Naive thymus-derived CD4-positive, alpha-beta T cell (primary cell): ENCODE results near the gene ATP8B1. TPM values are rescaled to one million over a fixed set of nuclear protein-coding genes. Genes with fewer than 3 reads are reported as not detected.
"Not testable (repeated sequence)": the region's sequence is repeated elsewhere in the genome, so short reads cannot be mapped to it uniquely, and the experiment has no call there.

Experiments
- ATAC-seq: fragments of 150-1000 bp; cut with Tn5 transposase; 2 replicates; pipeline ENCODE4 v1.10.0; 2021; ENCODE audit warnings: mild to moderate bottlenecking, moderate library complexity
- CTCF ChIA-PET: fragments of 350-600 bp; sonication (Branson Sonifier 250); formaldehyde crosslinking; loops from one replicate; lab custom pipeline; 2021; ENCODE audit warnings: antibody characterized with exemption; lab: Charles Lee
- POLR2A ChIA-PET: fragments of 350-600 bp; sonication (Branson Sonifier 250); formaldehyde crosslinking; loops from one replicate; lab custom pipeline; 2021; ENCODE audit warnings: antibody characterized with exemption, inconsistent platforms; lab: Charles Lee
- DNase-seq, 9 donors: peaks; one replicate each; pipeline versions ENCODE4 v3.0.0 to v3.0.0-alpha.2; 2020 to 2022; ENCODE audit warnings: mixed read lengths in 1 of 9
- H3K27ac ChIP-seq: one replicate; pipeline ENCODE4 v1.7.0; 2013; ENCODE audit warnings: mild to moderate bottlenecking, low read depth, low read length, moderate library complexity
- H3K27me3 ChIP-seq, 2 donors: one replicate each; pipeline ENCODE4 v1.7.0; 2013; ENCODE audit warnings: low read length in 2 of 2, mild to moderate bottlenecking in 2 of 2, moderate library complexity in 2 of 2; ENCODE audit not compliant: control insufficient read depth in 2 of 2, insufficient read depth in 2 of 2
- H3K36me3 ChIP-seq, 3 experiments: 1 replicate in 2 of 3; 2 replicates in 1 of 3; pipeline ENCODE4 v1.7.0; 2013; ENCODE audit warnings: low read length in 3 of 3, mild to moderate bottlenecking in 3 of 3, moderate library complexity in 1 of 3; ENCODE audit not compliant: insufficient read depth in 3 of 3, control insufficient read depth in 2 of 3
- H3K4me1 ChIP-seq, 2 donors: one replicate each; pipeline ENCODE4 v1.7.0; 2013; ENCODE audit warnings: low read length in 2 of 2, mild to moderate bottlenecking in 2 of 2, moderate library complexity in 1 of 2; ENCODE audit not compliant: control insufficient read depth in 2 of 2, insufficient read depth in 2 of 2
- H3K4me3 ChIP-seq: 2 replicates; pipeline ENCODE4 v1.7.0; 2013; ENCODE audit warnings: mild to moderate bottlenecking, low read length
- H3K9me3 ChIP-seq, 3 experiments: 1 replicate in 2 of 3; 2 replicates in 1 of 3; pipeline ENCODE4 v1.7.0; 2013; ENCODE audit warnings: low read length in 3 of 3; ENCODE audit not compliant: control insufficient read depth in 2 of 3
- H3K27ac Mint-ChIP-seq, 9 donors: one replicate each; pipeline ENCODE4 v1.8.0; 2020 to 2022; ENCODE audit warnings: mixed read lengths in 9 of 9, mild to moderate bottlenecking in 8 of 9, moderate library complexity in 5 of 9, inconsistent platforms in 2 of 9
- H3K27me3 Mint-ChIP-seq, 5 donors: one replicate each; pipeline ENCODE4 v1.8.0; 2021 to 2022; ENCODE audit warnings: mixed read lengths in 5 of 5, mild to moderate bottlenecking in 1 of 5
- H3K36me3 Mint-ChIP-seq, 5 donors: one replicate each; pipeline ENCODE4 v1.8.0; 2020 to 2022; ENCODE audit warnings: mixed read lengths in 5 of 5, mild to moderate bottlenecking in 3 of 5, inconsistent platforms in 1 of 5
- H3K4me1 Mint-ChIP-seq, 7 donors: one replicate each; pipeline ENCODE4 v1.8.0; 2020 to 2022; ENCODE audit warnings: mixed read lengths in 7 of 7, mild to moderate bottlenecking in 3 of 7, inconsistent platforms in 1 of 7
- H3K4me3 Mint-ChIP-seq, 10 donors: one replicate each; pipeline ENCODE4 v1.8.0; 2020 to 2022; ENCODE audit warnings: mild to moderate bottlenecking in 10 of 10, mixed read lengths in 10 of 10, moderate library complexity in 6 of 10, inconsistent platforms in 2 of 10
- H3K9me3 Mint-ChIP-seq, 11 donors: one replicate each; pipeline ENCODE4 v1.8.0; 2020 to 2022; ENCODE audit warnings: mixed read lengths in 11 of 11, mild to moderate bottlenecking in 4 of 11, inconsistent platforms in 1 of 11, moderate library complexity in 1 of 11
- intact Hi-C, 2 donors: fragments of 100-400 bp; cut with micrococcal nuclease; formaldehyde crosslinking; loops; one replicate each; pipeline ENCODE4 v1.15.1; 2023
- polyA plus RNA-seq, 2 donors: library from polyadenylated mRNA; unstranded; fragments of 300-500 nt; fragmentation: Illumina TruSeq; gene quantifications; one replicate each; pipeline ENCODE4 v1.2.3, GENCODE V29; 2021
- total RNA-seq, 6 experiments: library from RNA in 5 of 6; stranded (reverse) in 5 of 6; gene quantifications; 1 replicate in 5 of 6; 2 replicates in 1 of 6; pipeline ENCODE4 v1.2.3 and lab custom pipeline; 2021 to 2026

Gene ATP8B1
- total and polyA plus RNA-seq, 7 experiments from 2014 or later: not detected

DNA sequence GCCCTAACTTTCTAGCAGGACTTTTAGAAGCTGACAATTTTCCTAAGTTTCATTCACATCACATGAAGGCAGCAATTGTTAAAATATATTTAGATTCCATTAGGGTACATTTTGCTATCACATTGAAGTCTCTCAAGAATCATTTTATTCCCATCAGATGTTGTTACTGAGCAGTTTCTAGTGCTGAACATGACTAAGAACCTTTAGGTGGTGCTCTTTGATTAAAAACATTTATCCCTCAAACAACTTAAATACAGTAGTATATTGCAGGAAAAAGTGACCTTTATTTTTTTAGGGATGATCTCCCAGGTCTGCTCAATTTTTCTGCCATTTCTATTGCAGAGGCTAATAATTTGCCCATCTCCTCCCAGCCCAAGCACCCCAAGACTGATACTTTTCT lies 158.6 kb downstream of the ATP8B1 start:
- ATAC-seq (no peak), DNase-seq (no peak)
- no peaks in the 10 kb centered on the region for H3K27me3 Mint-ChIP-seq
- H3K4me3 Mint-ChIP-seq: peak overlapping the region in 1 of 10 donors; percentile 47
- H3K9me3 ChIP-seq: no peaks in the 10 kb centered on the region
- CTCF ChIA-PET: no interaction called here
- POLR2A ChIA-PET: interaction anchor here (0.6 kb wide), 1 partner anchor 16 kb away, joined by 4 read pairs; no protein-coding TSS in a partner anchor
- no peak overlapping the region for H3K4me3 ChIP-seq
- intact Hi-C loops: no loop called here
- peaks cover 0 to 4% (median 0%) of the 10 kb centered on the region in 3 experiments for H3K36me3 ChIP-seq
- peaks cover 3 to 35% (median 28%) of the 10 kb centered on the region in 7 donors for H3K4me1 Mint-ChIP-seq
- peak overlapping the region in 2 of 9 donors; percentile 47 to 59 for H3K27ac Mint-ChIP-seq
- no peaks in the 10 kb centered on the region for H3K4me1 ChIP-seq
- no peaks in the 10 kb centered on the region for H3K27me3 ChIP-seq
- H3K9me3 Mint-ChIP-seq: peaks cover 0 to 5% (median 0%) of the 10 kb centered on the region in 11 donors
- no peak overlapping the region for H3K27ac ChIP-seq
- peaks cover 4 to 45% (median 25%) of the 10 kb centered on the region in 5 donors for H3K36me3 Mint-ChIP-seq

DNA sequence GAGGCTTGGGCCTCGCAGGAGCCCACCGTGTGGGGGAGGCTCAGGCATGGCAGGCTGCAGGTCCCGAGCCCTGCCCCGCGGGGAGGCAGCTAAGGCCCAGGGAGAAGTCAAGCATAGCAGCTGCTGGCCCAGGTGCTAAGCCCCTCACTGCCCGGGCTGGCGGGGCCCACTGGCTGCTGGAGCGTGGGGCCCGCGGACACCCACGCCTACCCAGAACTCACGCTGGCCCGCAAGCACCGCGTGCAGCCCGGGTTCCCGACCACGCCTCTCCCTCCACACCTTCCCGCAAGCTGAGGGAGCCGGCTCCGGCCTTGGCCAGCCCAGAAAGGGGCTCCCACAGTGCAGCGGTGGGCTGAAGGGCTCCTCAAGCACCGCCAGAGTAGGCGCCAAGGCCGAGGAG lies 159.4 kb downstream of the ATP8B1 start:
- CTCF ChIA-PET: not testable (repeated sequence)

GRCh38 chr18:57642462-57642861 lies 160.7 kb downstream of the ATP8B1 start:
- H3K4me1 ChIP-seq, ATAC-seq, DNase-seq, H3K27me3 ChIP-seq, H3K9me3 Mint-ChIP-seq, H3K4me3 Mint-ChIP-seq, intact Hi-C loops, H3K4me3 ChIP-seq, H3K27me3 Mint-ChIP-seq, CTCF ChIA-PET, H3K27ac Mint-ChIP-seq, H3K9me3 ChIP-seq, H3K36me3 ChIP-seq, H3K27ac ChIP-seq: not testable (repeated sequence)
- Mint-ChIP-seq H3K4me1 (peaks cover 3 to 33% (median 27%) of the 10 kb centered on the region in 7 donors), H3K36me3 (peaks cover 4 to 43% (median 29%) of the 10 kb centered on the region in 5 donors)
- POLR2A ChIA-PET: interaction anchor here (1.6 kb wide), 1 partner anchor 14 kb away, joined by 3 read pairs; no protein-coding TSS in a partner anchor

More for the DNA sequence above, 159.4 kb downstream of the ATP8B1 start:
- H3K27me3 ChIP-seq, H3K4me3 ChIP-seq, H3K27me3 Mint-ChIP-seq, H3K4me3 Mint-ChIP-seq, H3K36me3 ChIP-seq, H3K27ac Mint-ChIP-seq, H3K27ac ChIP-seq, H3K9me3 ChIP-seq, intact Hi-C loops, ATAC-seq, DNase-seq, H3K4me1 ChIP-seq, H3K9me3 Mint-ChIP-seq: not testable (repeated sequence)
- POLR2A ChIA-PET: interaction anchor here (0.7 to 1.6 kb wide), 2 partner anchors 15 to 402 kb away, joined by 3 read pairs; no protein-coding TSS in a partner anchor
- H3K36me3 Mint-ChIP-seq: peaks cover 4 to 39% (median 26%) of the 10 kb centered on the region in 5 donors
- H3K4me1 Mint-ChIP-seq: peaks cover 3 to 30% (median 27%) of the 10 kb centered on the region in 7 donors

GRCh38 chr18:57640749-57641148 lies 162.4 kb downstream of the ATP8B1 start:
- ChIA-PET POLR2A (no interaction called here), CTCF (no interaction called here)
- no peak overlapping the region for H3K27ac Mint-ChIP-seq
- no peak overlapping the region for H3K4me3 ChIP-seq
- H3K4me3 Mint-ChIP-seq: no peak overlapping the region
- ATAC-seq: no peak
- H3K27me3 ChIP-seq: no peaks in the 10 kb centered on the region
- H3K9me3 Mint-ChIP-seq: peaks cover 0 to 5% (median 0%) of the 10 kb centered on the region in 11 donors
- H3K27me3 Mint-ChIP-seq: no peaks in the 10 kb centered on the region
- intact Hi-C loops: no loop called here
- H3K4me1 Mint-ChIP-seq: peaks cover 3 to 26% (median 18%) of the 10 kb centered on the region in 7 donors
- no peaks in the 10 kb centered on the region for H3K4me1 ChIP-seq
- H3K27ac ChIP-seq: no peak overlapping the region
- peaks cover 4 to 37% (median 23%) of the 10 kb centered on the region in 5 donors for H3K36me3 Mint-ChIP-seq
- no peaks in the 10 kb centered on the region for H3K9me3 ChIP-seq
- peaks cover 0 to 4% (median 0%) of the 10 kb centered on the region in 3 experiments for H3K36me3 ChIP-seq
- DNase-seq: no peak

DNA sequence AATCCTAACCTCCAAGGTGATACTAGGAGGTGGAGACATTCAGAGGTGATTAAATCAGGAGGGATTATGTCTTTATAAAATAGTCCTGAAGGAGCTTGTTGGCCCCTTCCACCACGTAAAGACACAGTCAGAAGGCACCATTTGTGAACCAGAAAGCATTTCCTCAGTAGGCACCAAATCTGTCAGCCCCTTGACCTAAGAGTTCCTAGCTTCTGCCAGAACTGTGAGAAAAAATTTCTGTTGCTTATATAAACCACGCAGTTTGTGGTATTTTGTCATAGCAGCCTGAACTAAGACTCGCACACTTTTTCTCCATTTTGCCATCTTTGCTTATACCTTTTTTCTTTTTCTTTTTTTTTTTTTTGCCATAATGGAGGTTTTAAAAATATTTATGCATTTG lies 162.9 kb downstream of the ATP8B1 start:
- H3K27me3 ChIP-seq: no peaks in the 10 kb centered on the region
- H3K27ac ChIP-seq: no peak overlapping the region
- ChIA-PET CTCF (no interaction called here), POLR2A (no interaction called here)
- Mint-ChIP-seq H3K4me1 (peaks cover 3 to 26% (median 17%) of the 10 kb centered on the region in 7 donors), H3K36me3 (peaks cover 4 to 36% (median 23%) of the 10 kb centered on the region in 5 donors), H3K27ac (peak overlapping the region in 1 of 9 donors; percentile 34), H3K4me3 (no peak overlapping the region), H3K9me3 (peaks cover 0 to 5% (median 0%) of the 10 kb centered on the region in 11 donors), H3K27me3 (no peaks in the 10 kb centered on the region)
- no peak for DNase-seq
- intact Hi-C loops: no loop called here
- peaks cover 0 to 4% (median 0%) of the 10 kb centered on the region in 3 experiments for H3K36me3 ChIP-seq
- no peaks in the 10 kb centered on the region for H3K4me1 ChIP-seq
- no peak for ATAC-seq
- no peak overlapping the region for H3K4me3 ChIP-seq
- no peaks in the 10 kb centered on the region for H3K9me3 ChIP-seq

DNA sequence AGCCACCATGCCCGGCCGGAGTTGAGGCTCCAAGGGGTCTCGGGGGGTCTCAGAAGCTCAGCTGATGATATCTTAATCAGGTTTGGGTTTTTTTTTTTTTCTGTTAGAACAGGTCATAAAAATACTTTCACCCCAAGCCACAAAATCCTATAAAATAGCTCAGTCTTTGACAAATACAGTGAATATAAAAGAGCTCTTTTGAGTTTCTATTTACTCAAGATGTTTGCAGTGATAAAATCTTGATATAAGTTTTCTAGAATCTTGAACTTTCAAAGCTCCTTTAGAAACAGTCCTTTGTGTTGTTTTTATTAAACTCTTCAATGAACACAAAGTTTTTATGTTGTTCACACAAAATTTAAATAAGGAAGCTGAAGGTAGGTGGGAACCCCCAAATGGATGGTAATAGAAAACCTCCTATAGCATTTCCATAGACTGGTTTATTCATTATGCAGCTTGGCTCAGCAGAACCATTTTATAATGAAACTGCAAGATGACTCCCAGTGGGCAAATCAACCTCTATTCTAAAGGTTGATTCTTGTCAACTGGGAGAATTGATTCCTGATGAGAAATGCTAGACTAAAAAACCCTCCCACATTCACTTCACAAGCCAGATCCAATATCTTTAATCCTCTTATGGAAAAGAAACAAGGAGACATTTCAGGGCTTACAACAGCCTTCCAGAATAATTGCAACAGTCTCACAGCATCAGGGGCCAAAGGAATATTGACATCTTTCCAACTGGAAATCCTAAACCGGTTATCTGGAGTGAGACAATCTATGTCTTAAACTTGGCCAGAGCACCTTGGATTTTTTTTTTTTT lies 167.9 kb downstream of the ATP8B1 start:
- Histone ChIP-seq H3K27me3 (no peaks in the 10 kb centered on the region), H3K36me3 (no peaks in the 10 kb centered on the region), H3K4me1 (peaks cover 7% of the 10 kb centered on the region in 2 donors), H3K4me3 (no peak overlapping the region), H3K9me3 (no peaks in the 10 kb centered on the region), H3K27ac (no peak overlapping the region)
- H3K4me1 Mint-ChIP-seq: peaks cover 9 to 22% (median 16%) of the 10 kb centered on the region in 7 donors
- DNase-seq: no peak
- no peak for ATAC-seq
- peak overlapping the region in 2 of 9 donors; percentile 25 to 41 for H3K27ac Mint-ChIP-seq
- no peaks in the 10 kb centered on the region for H3K27me3 Mint-ChIP-seq
- no peak overlapping the region for H3K4me3 Mint-ChIP-seq
- peaks cover 0 to 17% (median 4%) of the 10 kb centered on the region in 5 donors for H3K36me3 Mint-ChIP-seq
- ChIA-PET POLR2A (no interaction called here), CTCF (no interaction called here)
- intact Hi-C loops: no loop called here
- H3K9me3 Mint-ChIP-seq: peaks cover 0 to 3% (median 0%) of the 10 kb centered on the region in 11 donors
